Smooth muscle cell (in vitro differentiated cells): ENCODE data around the gene MCC. TPM values are rescaled to one million over a fixed set of nuclear protein-coding genes. Genes with fewer than 3 reads are reported as not detected.

ENCODE experiments used
- DNase-seq: peaks from one replicate; lab custom pipeline; 2025; ENCODE audit not compliant: unreplicated experiment; lab: John Stamatoyannopoulos, UW
- H2AFZ ChIP-seq: fragments of 200-600 bp; sonication (generic); 2 replicates; pipeline ENCODE4 v1.6.0; 2016; ENCODE audit warnings: antibody characterized with exemption, low read depth, mild to moderate bottlenecking
- H3F3A ChIP-seq: fragments of 200-600 bp; sonication (generic); 2 replicates; pipeline ENCODE4 v1.6.0; 2017; ENCODE audit warnings: antibody characterized with exemption, low read depth
- H3K27ac ChIP-seq: fragments of 200-600 bp; sonication (generic); 2 replicates; pipeline ENCODE4 v1.5.1; 2016; ENCODE audit warnings: low read depth, mild to moderate bottlenecking
- H3K27me3 ChIP-seq: fragments of 200-600 bp; sonication (generic); 2 replicates; pipeline ENCODE4 v1.6.1; 2016; ENCODE audit warnings: low read depth, mild to moderate bottlenecking
- H3K36me3 ChIP-seq: fragments of 200-600 bp; sonication (generic); 2 replicates; pipeline ENCODE4 v1.5.1; 2016; ENCODE audit warnings: low read depth
- H3K4me1 ChIP-seq: fragments of 200-600 bp; sonication (generic); 2 replicates; pipeline ENCODE4 v1.5.1; 2016; ENCODE audit warnings: low read depth
- H3K4me2 ChIP-seq: fragments of 200-600 bp; sonication (generic); 2 replicates; pipeline ENCODE4 v1.6.0; 2016; ENCODE audit warnings: mild to moderate bottlenecking
- H3K4me3 ChIP-seq: fragments of 200-600 bp; sonication (generic); 2 replicates; pipeline ENCODE4 v1.5.1; 2016; ENCODE audit warnings: mild to moderate bottlenecking
- H3K79me2 ChIP-seq: fragments of 200-600 bp; sonication (generic); 2 replicates; pipeline ENCODE4 v1.6.0; 2016; ENCODE audit warnings: low read depth, mild to moderate bottlenecking
- H3K9ac ChIP-seq: fragments of 200-600 bp; sonication (generic); 2 replicates; pipeline ENCODE4 v1.6.0; 2016; ENCODE audit warnings: low read depth
- H3K9me3 ChIP-seq: fragments of 200-600 bp; sonication (generic); replicated peaks from 2 replicates; pipeline ENCODE4 v1.5.1; 2016; ENCODE audit warnings: low read depth
- H4K20me1 ChIP-seq: fragments of 200-600 bp; sonication (generic); 2 replicates; pipeline ENCODE4 v1.6.0; 2016; ENCODE audit warnings: low read depth
- CTCF ChIP-seq: fragments of 200-600 bp; sonication (generic); IDR thresholded peaks from 2 replicates; pipeline ENCODE4 v1.5.1; 2017; ENCODE audit warnings: borderline replicate concordance, mild to moderate bottlenecking, antibody characterized with exemption; ENCODE audit not compliant: insufficient read depth, poor library complexity, severe bottlenecking
- WGBS: methylation state at CpG from one replicate; pipeline ENCODE4 v1.1.7; 2016; ENCODE audit warnings: low lambda C conversion rate; 5-methylcytosine and 5-hydroxymethylcytosine counted together
- polyA plus RNA-seq: library from polyadenylated mRNA; unstranded; fragments of >200 nt; fragmentation: Nextera tagmentation; extraction: Ambion mirVana; gene quantifications from 2 replicates; pipeline ENCODE4 v1.2.1, GENCODE V29; 2016
- total RNA-seq: library from RNA; depleted of rRNA; stranded (reverse); fragments of >200 nt; gene quantifications from 2 replicates; pipeline ENCODE4 v1.2.3, GENCODE V29; 2014

MCC gene
- total and polyA plus RNA-seq, 2 experiments from 2014 or later = 5.8 to 19.2 TPM

GRCh38 chr5:113448252-113448651, 40.0 kb downstream of the MCC start:
- TF ChIP-seq CTCF = no peak
- Histone ChIP-seq H3K9ac (no peak overlapping the region), H3K36me3 (peaks cover 4% of the 10 kb centered on the region), H3K79me2 (no peaks in the 10 kb centered on the region), H3K27me3 (no peaks in the 10 kb centered on the region), H3F3A (no peaks in the 10 kb centered on the region), H2AFZ (no peak overlapping the region), H3K4me2 (no peak overlapping the region), H3K9me3 (no peaks in the 10 kb centered on the region), H4K20me1 (no peaks in the 10 kb centered on the region), H3K4me1 (no peaks in the 10 kb centered on the region), H3K4me3 (no peak overlapping the region), H3K27ac (no peak overlapping the region)
- no peak for DNase-seq
- 93% methylated on average over 3 of the region's 3 CpGs for WGBS

- DNase-seq = no peak
- Histone ChIP-seq H3K4me2 (no peak overlapping the region), H4K20me1 (no peaks in the 10 kb centered on the region), H3K79me2 (no peaks in the 10 kb centered on the region), H2AFZ (no peak overlapping the region), H3K36me3 (peaks cover 6% of the 10 kb centered on the region), H3K27ac (no peak overlapping the region), H3K4me1 (no peaks in the 10 kb centered on the region), H3K9me3 (no peaks in the 10 kb centered on the region), H3K9ac (no peak overlapping the region), H3F3A (no peaks in the 10 kb centered on the region), H3K4me3 (no peak overlapping the region), H3K27me3 (no peaks in the 10 kb centered on the region)
- no peak for TF ChIP-seq CTCF
- 78% methylated on average over 4 of the region's 4 CpGs for WGBS
Observed at GRCh38 chr5:113447498-113448050, 40.7 kb downstream of the MCC start.

GRCh38 chr5:113446358-113446927, 41.8 kb downstream of the MCC start:
- no peak overlapping the region for H3K4me2 ChIP-seq
- no peaks in the 10 kb centered on the region for H3K79me2 ChIP-seq
- H3K27ac ChIP-seq = no peak overlapping the region
- no peak overlapping the region for H2AFZ ChIP-seq
- no peaks in the 10 kb centered on the region for H3K9me3 ChIP-seq
- H3K27me3 ChIP-seq = no peaks in the 10 kb centered on the region
- H3K4me3 ChIP-seq = no peak overlapping the region
- TF ChIP-seq CTCF = no peak
- H3F3A ChIP-seq = no peaks in the 10 kb centered on the region
- no peaks in the 10 kb centered on the region for H4K20me1 ChIP-seq
- 76% methylated on average over 2 of the region's 2 CpGs for WGBS
- no peaks in the 10 kb centered on the region for H3K4me1 ChIP-seq
- DNase-seq = no peak
- peaks cover 12% of the 10 kb centered on the region for H3K36me3 ChIP-seq
- no peak overlapping the region for H3K9ac ChIP-seq

GRCh38 chr5:113437111-113437510, 51.1 kb downstream of the MCC start:
- Histone ChIP-seq H3K79me2 (no peaks in the 10 kb centered on the region), H3F3A (no peaks in the 10 kb centered on the region), H4K20me1 (no peaks in the 10 kb centered on the region), H3K36me3 (peaks cover 2% of the 10 kb centered on the region), H3K4me2 (no peak overlapping the region), H2AFZ (no peak overlapping the region), H3K27me3 (no peaks in the 10 kb centered on the region), H3K4me1 (no peaks in the 10 kb centered on the region), H3K27ac (no peak overlapping the region), H3K9ac (no peak overlapping the region), H3K4me3 (no peak overlapping the region), H3K9me3 (no peaks in the 10 kb centered on the region)
- DNase-seq = no peak
- no peak for TF ChIP-seq CTCF
- WGBS = 73% methylated on average over 1 of the region's 1 CpG
